IPS DF 19.7 (cell line): ENCODE results near the gene FOXK1.
A peak's percentile ranks its signal among the peaks of the same experiment; 100 is the strongest.

Experiments used
- DNase-seq: peaks from one replicate; pipeline ENCODE4 v3.0.0-alpha.2; 2013; ENCODE audit warnings: low read depth, low spot score

Gene FOXK1

GRCh38 chr7:4744391-4745264 lies 62.5 kb downstream of the FOXK1 start:
- peak; percentile 64 for DNase-seq

GRCh38 chr7:4745265-4745919 lies 63.3 kb downstream of the FOXK1 start:
- no peak for DNase-seq

GRCh38 chr7:4745971-4746919 lies 64.2 kb downstream of the FOXK1 start:
- no peak for DNase-seq

GRCh38 chr7:4747013-4747412 lies 64.9 kb downstream of the FOXK1 start:
- DNase-seq, result no peak

GRCh38 chr7:4747746-4748145 lies 65.7 kb downstream of the FOXK1 start:
- DNase-seq, result no peak

- DNase-seq, result no peak
These were observed 66.2 kb downstream of the FOXK1 start for GRCh38 chr7:4748231-4748681.

GRCh38 chr7:4749363-4749762 lies 67.3 kb downstream of the FOXK1 start:
- DNase-seq, result no peak

- DNase-seq, result no peak
These were observed 67.7 kb downstream of the FOXK1 start for GRCh38 chr7:4749798-4750197.

GRCh38 chr7:4751398-4751947 lies 69.4 kb downstream of the FOXK1 start:
- DNase-seq, result no peak

- no peak for DNase-seq
These were observed 71.7 kb downstream of the FOXK1 start for GRCh38 chr7:4753598-4754432.

GRCh38 chr7:4754433-4755010 lies 72.4 kb downstream of the FOXK1 start:
- no peak for DNase-seq

- DNase-seq, result no peak
These were observed 73.0 kb downstream of the FOXK1 start for GRCh38 chr7:4755045-4755444.

GRCh38 chr7:4758111-4758510 lies 76.0 kb downstream of the FOXK1 start:
- DNase-seq, result no peak

- DNase-seq, result no peak
These were observed 76.7 kb downstream of the FOXK1 start for GRCh38 chr7:4758791-4759190.

- no peak for DNase-seq
These were observed 77.1 kb downstream of the FOXK1 start for GRCh38 chr7:4759211-4759610.

- DNase-seq, result no peak
These were observed 78.9 kb downstream of the FOXK1 start for GRCh38 chr7:4760952-4761351.

- no peak for DNase-seq
These were observed 80.3 kb downstream of the FOXK1 start for GRCh38 chr7:4762121-4763055.

GRCh38 chr7:4763091-4763793 lies 81.1 kb downstream of the FOXK1 start:
- DNase-seq, result no peak

GRCh38 chr7:4763794-4764185 lies 81.7 kb downstream of the FOXK1 start:
- no peak for DNase-seq
